Stimulated activated CD8-positive, alpha-beta memory T cell treated with anti-CD3 and anti-CD28 coated beads, Interleukin-12 subunit alpha, Interleukin-12 subunit beta, amount 100 ng/mL, for 4 hours (primary cell): ENCODE measurements around the gene CCNO.

Experiments used
- DNase-seq: peaks from one replicate; pipeline ENCODE4 v3.0.0-alpha.2; 2020; ENCODE audit warnings: low read depth

Gene CCNO

DNA sequence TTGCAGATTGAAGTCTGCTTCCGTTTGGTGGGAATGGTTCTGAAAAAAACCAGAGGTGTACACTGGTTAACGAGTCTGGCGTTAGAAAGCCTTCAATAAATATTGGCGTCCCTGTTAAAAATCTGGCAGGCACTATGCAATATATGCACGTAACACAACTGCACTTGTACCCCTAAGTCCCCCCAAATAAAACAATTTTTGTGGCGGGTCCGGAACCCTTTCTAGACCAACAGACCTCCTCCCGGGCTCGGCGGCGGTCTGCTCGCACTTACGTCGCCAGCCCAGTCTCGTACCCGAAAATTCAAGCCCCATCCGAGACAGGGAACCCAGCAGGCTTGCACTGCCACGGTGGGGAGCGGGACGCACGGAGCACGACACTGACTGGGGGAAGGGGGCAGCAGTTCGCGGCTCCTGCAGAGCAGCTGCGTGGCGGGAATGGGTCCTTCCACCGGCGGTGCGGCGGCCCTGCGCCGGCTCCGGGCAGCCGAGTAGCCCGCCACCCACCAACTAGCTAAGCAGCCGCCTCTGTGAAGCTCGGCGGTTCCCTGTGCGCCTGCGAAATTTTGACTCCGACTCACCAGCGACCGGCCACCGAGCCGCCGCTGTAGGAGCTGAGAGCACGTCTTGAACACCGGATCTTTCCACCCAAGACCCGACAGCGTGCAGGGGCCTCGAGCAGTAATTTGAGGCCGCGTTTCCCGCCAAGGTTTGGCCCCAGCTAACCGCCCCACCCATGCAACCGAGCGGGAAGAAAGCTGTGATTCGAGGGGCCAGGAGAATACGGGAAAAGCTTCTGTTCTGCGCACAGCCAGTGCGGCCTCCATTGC, 10.2 kb downstream of the CCNO start:
- no peak for DNase-seq

DNA sequence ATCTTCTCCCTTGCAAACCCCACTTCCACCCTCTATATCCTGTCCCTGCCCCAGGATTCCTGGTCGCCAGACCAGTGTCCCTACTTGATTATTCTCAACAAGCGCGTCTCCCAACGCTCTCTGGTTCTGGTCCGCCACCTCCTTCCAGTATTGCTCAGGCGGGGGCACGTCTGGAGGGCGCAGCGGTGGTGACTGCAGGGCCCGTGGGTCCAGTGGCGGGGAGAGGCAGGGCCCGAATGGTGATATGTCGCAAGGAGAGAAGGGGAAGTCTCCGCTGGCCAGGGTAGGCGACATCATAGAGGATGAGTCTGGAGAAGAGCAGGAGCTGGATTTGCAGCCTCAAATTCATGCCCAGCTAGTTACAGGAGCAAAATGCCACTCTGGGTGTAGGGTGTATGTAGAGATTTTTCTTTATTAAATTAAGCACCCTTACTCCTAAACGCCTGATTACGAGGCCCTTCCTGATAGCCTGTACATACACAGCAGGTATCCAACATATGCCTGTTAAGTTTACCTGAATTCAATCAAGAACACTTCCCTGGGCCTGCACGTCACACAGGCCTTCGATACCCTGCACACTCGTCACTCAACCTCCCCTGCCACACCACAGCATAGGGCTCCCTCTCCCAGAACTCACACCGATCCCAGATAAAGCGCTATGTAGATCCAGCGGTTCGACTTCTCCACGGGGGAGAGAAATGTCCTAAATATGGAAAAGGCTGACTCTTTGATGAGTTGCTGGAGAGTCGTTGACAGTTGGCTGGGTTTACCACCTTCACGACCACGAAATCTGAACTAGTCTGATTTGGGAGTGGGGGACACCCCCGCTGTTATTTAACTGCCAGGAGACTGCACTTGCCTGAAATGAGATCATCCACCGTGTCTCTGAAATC, 11.1 kb downstream of the CCNO start:
- no peak for DNase-seq

DNA sequence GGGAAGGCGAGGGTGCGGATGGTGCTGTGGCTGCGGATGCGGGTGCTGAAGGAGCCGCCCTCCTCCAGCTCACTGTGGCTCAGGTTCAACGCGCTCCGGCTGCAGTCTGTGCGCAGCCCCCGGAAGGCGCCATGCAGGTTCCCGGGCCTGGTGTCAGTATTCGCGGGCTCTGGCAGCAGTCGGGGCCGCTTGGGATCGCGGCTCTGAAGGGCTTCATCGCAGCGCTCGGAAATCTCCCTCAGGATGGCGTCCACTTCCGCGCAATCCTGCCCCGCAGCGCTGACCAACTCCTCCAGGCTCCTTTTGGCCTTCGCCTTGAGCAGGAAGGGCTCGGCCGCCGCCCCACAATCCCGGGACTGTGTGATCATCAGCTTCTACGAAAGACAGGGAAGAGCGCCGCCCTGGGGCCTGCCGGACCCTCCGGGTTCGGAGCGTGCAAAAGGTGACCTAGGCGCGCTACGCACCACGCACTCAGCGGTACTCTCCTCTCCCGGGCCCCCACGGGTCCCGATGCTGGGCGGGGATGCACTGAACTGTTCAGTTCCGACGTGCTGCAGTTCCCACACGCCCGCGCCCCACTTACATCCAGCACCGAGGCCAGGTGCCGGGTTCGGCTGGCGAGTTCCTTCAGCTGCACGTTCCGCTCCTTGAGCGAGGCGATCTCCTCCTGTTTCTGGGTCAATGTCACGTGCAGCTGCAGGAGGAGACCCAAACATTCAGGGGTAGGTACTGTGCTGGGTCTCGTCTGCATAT, 12.8 kb downstream of the CCNO start:
- DNase-seq, result no peak

DNA sequence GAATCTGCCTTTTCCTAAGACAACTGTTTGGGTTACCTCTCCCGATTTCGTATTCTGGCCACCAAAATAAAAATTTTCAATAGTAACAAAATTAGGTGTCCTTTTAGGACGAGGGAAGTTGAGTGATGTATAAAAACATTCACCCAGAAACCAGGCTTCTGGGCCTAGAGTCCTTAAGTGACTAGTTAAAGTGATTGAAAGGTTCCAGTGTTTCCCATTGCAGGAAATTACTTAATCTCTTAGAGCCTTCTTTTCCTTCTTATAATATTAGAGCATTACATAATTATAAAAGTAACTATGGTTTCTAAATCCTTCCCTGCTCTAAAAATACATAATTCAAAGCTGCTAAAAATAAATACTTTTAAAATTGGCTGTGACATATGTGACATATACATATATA, 13.6 kb downstream of the CCNO start:
- no peak for DNase-seq

DNA sequence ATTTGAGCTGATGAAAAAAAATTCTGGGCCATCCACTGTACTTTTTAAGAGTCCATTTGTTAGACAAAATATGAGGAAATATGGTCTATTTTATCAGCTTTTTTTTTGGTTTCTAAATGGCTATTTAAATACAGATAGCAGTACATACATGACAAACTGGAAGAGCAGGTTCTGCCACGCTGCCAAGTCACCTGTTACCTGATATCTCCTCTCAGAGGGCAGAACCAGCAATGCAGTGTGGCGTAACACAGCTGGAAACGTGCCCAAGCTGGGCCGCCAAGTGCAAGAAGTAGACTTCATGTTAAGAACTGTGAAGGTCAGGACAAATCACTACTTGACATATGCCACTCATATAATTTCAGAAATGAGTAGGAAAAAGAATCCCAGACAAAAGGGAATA, 14.4 kb downstream of the CCNO start:
- no peak for DNase-seq

DNA sequence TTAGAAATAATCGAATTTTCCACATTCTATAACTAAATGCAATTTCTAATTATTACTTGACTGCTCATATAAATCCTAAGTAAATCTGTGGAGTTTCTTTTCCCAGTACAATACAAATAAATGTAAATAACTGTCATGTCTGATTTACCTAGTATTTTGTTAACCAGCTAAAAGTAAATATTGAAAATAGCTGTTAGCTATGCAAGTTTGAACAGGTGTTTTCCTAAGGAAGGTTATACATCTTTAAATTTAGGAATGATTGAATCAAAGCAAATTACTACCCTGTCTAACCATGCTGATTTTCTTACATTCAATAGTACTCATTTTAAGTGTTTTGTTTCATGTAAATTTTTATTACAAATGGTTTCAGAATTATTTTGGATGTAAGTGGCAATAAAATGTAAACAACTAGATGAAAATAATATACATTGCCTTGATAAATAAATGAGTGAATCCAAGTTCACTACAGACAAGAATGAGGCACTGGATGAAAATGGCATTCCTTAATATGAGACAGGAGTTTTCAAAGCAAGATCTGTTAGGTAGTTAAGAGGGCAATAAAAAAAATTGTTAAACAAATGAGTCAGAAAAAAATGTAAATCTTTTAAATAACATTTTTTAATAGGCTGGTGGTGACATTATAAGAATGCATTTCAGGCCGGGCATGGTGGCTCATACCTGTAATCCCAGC, 22.1 kb downstream of the CCNO start:
- DNase-seq, result no peak

DNA sequence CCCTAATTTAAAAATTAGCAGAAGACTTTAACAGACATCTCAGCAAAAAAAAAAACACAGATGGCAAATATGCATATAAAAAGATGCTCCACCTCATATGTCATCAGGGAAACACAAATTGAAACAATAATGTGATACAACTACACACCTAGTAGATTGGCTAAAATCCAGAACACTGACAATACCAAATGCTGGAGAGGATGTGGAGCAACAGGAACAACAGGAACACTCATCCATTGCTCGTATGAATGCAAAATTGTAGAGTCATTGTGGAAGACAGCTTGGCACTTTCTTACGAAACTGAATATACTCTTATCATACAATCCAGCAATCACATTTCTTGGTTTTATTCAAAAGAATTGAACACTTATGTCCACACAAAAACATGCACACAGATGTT, 28.4 kb downstream of the CCNO start:
- no peak for DNase-seq

DNA sequence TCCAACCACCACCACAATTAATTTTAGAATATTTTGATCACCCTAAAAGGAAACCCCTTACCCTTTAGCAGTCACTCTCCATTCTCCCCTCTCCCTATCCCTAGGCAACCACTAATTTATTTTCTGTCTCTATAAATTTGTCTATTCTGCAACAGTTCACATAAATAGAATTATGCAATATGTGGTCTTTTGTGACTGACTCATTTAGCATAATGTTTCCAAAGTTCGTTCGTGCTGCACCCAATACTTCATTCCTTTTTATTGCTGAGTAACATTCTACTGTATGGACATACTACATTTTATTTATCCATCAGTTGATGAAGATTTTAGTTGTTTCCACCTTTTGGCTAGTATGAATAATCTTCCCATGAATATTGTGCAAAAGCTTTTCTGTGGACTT, 42.2 kb downstream of the CCNO start:
- DNase-seq, result no peak

DNA sequence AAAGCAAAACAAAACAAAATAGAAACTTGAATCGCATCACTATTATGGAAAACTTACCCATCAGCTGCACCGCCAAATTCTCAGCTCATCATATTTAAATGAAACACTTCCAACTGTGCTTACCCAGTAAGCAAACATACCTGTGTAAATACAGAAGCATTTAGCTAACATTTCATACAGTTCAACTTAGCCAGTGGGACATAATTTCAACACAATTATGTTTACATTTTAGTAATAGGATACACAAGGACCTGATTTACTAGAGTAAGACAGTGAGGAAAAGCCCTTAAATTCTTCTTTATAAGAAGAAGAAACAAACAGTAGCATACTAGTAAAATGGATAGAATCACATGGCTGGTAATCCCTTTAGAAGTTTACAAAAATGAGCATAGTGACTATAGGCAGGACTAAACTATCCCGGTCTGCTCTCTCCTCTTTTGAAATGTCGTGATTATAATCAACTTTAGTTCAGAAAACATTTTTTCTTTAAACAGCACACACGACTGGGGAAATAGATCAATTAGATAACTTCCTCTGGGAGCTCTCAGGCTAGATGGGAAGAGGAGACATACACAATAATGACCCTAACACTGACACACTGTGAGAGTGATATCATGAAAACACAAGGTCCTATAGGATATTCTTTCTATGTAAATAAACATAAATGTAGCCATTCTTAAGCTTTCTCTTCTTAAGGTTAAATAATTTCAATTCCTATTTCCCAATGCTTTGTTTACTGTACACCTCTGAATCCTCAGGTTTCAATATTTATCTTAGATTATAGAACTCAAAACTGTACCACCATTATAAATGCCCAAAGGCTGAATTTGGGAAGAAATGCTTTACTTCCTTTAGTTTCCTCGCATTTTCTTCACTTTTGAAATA, 44.5 kb downstream of the CCNO start:
- DNase-seq, result no peak

DNA sequence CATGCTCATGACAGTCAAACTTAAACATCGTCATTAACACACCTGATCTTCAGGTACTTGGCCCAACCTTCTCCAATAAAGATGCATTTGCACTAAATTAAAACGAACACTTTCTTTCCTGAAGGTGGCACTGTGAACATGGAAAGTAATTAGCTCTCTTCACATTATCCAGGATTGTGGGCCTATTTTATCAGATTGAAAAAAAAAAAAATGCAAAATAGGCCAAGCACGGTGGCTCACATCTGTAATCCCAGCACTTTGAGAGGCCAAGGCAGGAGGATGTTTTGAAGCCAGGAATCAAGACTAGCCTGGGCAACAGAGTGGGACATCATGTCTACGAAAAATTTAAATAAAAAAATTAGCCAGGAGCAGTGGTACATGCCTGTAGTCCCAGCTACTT, 46.0 kb downstream of the CCNO start:
- DNase-seq, result no peak
